ENCODE data around the gene SLC7A14. TPM values are rescaled to one million over a fixed set of nuclear protein-coding genes. Genes with fewer than 3 reads are reported as not detected.

Gene SLC7A14
- total RNA-seq, 1 experiment from 2014 or later, result not detected

DNA sequence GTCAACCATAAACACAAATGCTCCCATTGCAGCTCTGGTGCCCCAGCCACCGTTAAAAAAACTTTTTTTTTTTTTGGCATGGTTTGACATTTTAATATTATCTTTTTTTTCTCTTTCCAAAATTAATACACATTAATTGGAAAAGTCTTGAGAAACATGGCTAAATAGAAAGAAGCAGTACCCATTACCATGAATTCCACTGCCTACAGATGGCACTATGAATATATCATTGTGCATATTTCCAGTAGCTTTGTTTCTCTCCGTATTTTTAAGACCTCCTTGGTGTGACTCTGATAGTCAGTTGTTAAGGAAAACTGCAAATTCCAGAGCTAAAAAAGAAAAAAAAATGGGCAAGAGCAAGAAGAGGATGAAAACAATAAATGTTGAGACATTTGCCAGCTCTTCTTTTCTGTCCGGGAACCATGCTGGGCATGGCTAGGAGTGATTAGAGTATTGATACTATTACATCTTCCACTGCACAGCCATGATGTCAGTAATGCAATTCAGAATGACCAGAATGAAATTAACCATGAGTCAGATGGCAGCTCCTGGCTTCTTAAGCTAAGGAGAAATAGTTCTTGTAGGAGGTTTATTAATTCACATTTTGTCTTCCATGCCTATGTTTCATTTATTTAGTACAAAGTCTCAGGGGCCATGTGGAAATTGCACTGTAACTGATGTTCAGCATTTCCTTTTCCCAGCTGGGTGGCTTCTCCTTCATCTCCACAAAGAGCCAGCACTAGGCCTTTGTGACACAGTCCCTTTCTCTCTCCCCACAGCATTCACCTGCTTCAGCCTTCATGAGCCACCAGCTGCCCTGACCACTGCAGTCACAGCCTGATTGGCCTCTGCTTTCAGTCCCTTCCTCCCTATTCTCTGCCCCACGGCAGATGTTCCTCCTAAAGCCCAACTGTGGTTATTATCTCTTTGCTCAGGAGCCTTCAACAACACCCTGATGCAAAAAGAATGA lies 31.8 kb downstream of the SLC7A14 start:
- intact Hi-C loops (cut with micrococcal nuclease; ENCODE audit: unreplicated experiment), result no loop called here
- CTCF ChIA-PET, result no interaction called here
- no TSS peak for BruUV-seq (replicated peaks)

DNA sequence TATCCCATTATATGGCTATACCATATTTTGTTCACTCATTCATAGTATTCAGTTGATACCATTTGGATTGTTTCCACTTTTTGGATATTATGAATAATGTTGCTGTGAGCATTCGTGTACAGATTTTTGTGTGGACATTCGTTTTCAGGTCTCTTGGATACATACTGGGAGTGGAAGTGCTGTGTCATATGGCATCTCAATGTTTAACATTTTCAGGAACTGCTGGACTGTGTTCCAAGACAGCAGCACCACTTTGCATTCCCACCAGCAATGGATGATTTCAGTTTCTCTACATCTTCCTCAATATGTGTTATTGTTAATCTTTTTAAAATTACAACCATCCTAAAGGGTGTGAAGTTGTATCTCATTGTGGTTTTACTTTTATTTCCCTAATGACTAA lies 34.6 kb downstream of the SLC7A14 start:
- no peak for DNase-seq (ENCODE audit: low spot score)
- no TSS peak for BruUV-seq (replicated peaks)
- no peak overlapping the region for H3K4me3 ChIP-seq (ENCODE audit: low read depth, low read length, poor library complexity, severe bottlenecking)
- peaks cover 34% of the 10 kb centered on the region for H3K27me3 ChIP-seq (replicated peaks; ENCODE audit: insufficient read depth, low read depth, low read length, poor library complexity)
- ChIA-PET CTCF (no interaction called here), POLR2A (ENCODE audit: low non-redundant PET) (no interaction called here)
- no peaks in the 10 kb centered on the region for H3K4me1 ChIP-seq (ENCODE audit: insufficient read depth, low read length, poor library complexity, severe bottlenecking)
- intact Hi-C loops (cut with micrococcal nuclease; ENCODE audit: unreplicated experiment), result no loop called here
- H3K9me3 ChIP-seq (ENCODE audit: low read depth, low read length, poor library complexity, severe bottlenecking), result no peaks in the 10 kb centered on the region
- H3K27ac ChIP-seq (ENCODE audit: low read depth, low read length, poor library complexity, severe bottlenecking), result no peak overlapping the region
- no peaks in the 10 kb centered on the region for H3K36me3 ChIP-seq (ENCODE audit: insufficient read depth, low read length, poor library complexity, severe bottlenecking)
- TF ChIP-seq EZH2 (IDR thresholded peaks at IDR 0.05; ENCODE audit: borderline replicate concordance, low read depth, low read length, poor library complexity, severe bottlenecking), result no peak
- TF ChIP-seq, protein P1, sequence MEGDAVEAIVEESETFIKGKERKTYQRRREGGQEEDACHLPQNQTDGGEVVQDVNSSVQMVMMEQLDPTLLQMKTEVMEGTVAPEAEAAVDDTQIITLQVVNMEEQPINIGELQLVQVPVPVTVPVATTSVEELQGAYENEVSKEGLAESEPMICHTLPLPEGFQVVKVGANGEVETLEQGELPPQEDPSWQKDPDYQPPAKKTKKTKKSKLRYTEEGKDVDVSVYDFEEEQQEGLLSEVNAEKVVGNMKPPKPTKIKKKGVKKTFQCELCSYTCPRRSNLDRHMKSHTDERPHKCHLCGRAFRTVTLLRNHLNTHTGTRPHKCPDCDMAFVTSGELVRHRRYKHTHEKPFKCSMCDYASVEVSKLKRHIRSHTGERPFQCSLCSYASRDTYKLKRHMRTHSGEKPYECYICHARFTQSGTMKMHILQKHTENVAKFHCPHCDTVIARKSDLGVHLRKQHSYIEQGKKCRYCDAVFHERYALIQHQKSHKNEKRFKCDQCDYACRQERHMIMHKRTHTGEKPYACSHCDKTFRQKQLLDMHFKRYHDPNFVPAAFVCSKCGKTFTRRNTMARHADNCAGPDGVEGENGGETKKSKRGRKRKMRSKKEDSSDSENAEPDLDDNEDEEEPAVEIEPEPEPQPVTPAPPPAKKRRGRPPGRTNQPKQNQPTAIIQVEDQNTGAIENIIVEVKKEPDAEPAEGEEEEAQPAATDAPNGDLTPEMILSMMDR (conservative IDR thresholded peaks at IDR 0.05; ENCODE audit: low read depth, low read length), result no peak

More for the DNA sequence above, 31.8 kb downstream of the SLC7A14 start:
- no peak overlapping the region for H3K27ac ChIP-seq (ENCODE audit: low read depth, low read length, poor library complexity, severe bottlenecking)
- no peak overlapping the region for H3K4me3 ChIP-seq (ENCODE audit: low read depth, low read length, poor library complexity, severe bottlenecking)
- DNase-seq (ENCODE audit: low spot score), result no peak
- H3K36me3 ChIP-seq (ENCODE audit: insufficient read depth, low read length, poor library complexity, severe bottlenecking), result no peaks in the 10 kb centered on the region
- no peaks in the 10 kb centered on the region for H3K9me3 ChIP-seq (ENCODE audit: low read depth, low read length, poor library complexity, severe bottlenecking)
- no peaks in the 10 kb centered on the region for H3K4me1 ChIP-seq (ENCODE audit: insufficient read depth, low read length, poor library complexity, severe bottlenecking)
- POLR2A ChIA-PET (ENCODE audit: low non-redundant PET), result no interaction called here
- peaks cover 9% of the 10 kb centered on the region for H3K27me3 ChIP-seq (replicated peaks; ENCODE audit: insufficient read depth, low read depth, low read length, poor library complexity)
- TF ChIP-seq EZH2 (IDR thresholded peaks at IDR 0.05; ENCODE audit: borderline replicate concordance, low read depth, low read length, poor library complexity, severe bottlenecking), result no peak
- TF ChIP-seq, protein P1 (conservative IDR thresholded peaks at IDR 0.05; ENCODE audit: low read depth, low read length), result no peak; the same call in 1 of the 2 replicates

DNA sequence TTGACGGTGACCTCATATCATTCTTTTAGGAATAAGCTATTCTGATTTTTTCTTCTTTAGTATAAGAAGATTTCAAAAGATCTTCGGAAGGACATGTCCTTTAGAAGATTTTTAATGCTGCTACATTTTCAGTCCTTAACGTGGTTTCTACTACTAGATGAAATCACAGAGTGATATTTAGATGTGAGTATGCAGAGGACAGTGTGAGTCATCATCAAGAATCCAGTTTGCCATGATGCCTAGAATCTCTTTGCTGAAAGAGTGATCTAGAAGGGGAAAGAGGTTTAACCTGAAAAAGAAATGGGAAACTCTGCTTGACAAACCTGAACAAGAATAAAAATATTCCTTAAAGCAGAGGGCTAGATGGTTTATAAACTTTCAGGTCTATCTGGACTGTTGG lies 43.2 kb downstream of the SLC7A14 start:
- BruUV-seq (replicated peaks), result no TSS peak
- intact Hi-C loops (cut with micrococcal nuclease; ENCODE audit: unreplicated experiment), result no loop called here
- POLR2A ChIA-PET (ENCODE audit: low non-redundant PET), result no interaction called here
- no peak for DNase-seq (ENCODE audit: low spot score)
- Histone ChIP-seq H3K27ac (ENCODE audit: low read depth, low read length, poor library complexity, severe bottlenecking) (no peak overlapping the region), H3K9me3 (ENCODE audit: low read depth, low read length, poor library complexity, severe bottlenecking) (no peaks in the 10 kb centered on the region), H3K36me3 (ENCODE audit: insufficient read depth, low read length, poor library complexity, severe bottlenecking) (no peaks in the 10 kb centered on the region), H3K4me3 (ENCODE audit: low read depth, low read length, poor library complexity, severe bottlenecking) (no peak overlapping the region), H3K4me1 (ENCODE audit: insufficient read depth, low read length, poor library complexity, severe bottlenecking) (no peaks in the 10 kb centered on the region), H3K27me3 (replicated peaks; ENCODE audit: insufficient read depth, low read depth, low read length, poor library complexity) (peaks cover 54% of the 10 kb centered on the region)
- TF ChIP-seq, protein P1 (conservative IDR thresholded peaks at IDR 0.05; ENCODE audit: low read depth, low read length), result no peak
- TF ChIP-seq EZH2 (IDR thresholded peaks at IDR 0.05; ENCODE audit: borderline replicate concordance, low read depth, low read length, poor library complexity, severe bottlenecking), result no peak
- CTCF ChIA-PET, result no interaction called here

All from A673 (cell line).